Measurements from ENCODE around the gene LTO1.
"Not testable (repeated sequence)": the region's sequence is repeated elsewhere in the genome, so short reads cannot be mapped to it uniquely, and the experiment has no call there.

Gene LTO1

DNA sequence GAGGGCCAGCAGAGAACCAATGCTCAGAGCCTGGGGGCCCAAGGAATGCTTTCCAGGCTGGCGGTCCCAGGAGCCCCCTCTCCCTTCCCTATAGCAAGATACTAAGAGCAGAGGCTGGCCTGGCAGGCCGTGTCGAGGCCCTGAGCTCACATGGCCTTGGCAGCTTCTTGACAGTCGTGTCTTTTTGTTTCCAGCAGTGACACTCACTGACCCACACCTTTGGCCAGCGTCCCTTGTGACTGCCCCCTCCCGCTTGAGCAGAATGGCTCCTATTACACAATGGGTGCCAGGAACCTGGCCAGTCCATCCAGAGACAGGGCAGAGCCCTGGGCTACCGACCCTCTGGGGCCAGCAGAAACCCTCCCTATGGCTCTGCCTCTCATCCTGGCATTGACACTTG, 40.6 kb downstream of the LTO1 start:
- DNase-seq (ENCODE audit: low read depth in 2 of 2): no peak

- DNase-seq (ENCODE audit: low read depth in 2 of 2): no peak
Measured at GRCh38 chr11:69634069-69634468, 41.1 kb downstream of the LTO1 start.

DNA sequence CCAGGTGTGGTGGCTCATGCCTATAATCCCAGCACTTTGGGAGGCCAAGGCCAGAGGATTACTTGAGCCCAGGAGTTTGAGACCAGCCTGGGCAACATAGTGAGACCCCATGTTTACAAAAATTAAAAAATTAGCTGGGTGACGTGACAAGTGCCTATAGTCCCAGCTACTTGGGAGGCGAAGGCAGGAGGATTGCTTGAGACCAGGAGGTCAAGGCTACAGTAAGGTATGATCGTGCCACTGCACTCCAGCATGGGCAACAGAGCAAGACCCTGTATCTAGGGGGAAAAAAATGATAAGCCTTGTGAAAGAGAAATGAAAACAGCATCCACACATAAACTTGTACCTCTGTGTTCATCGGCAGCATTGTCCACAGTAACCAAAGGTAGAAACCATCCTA, 42.3 kb downstream of the LTO1 start:
- DNase-seq (ENCODE audit: low read depth in 2 of 2): no peak

DNA sequence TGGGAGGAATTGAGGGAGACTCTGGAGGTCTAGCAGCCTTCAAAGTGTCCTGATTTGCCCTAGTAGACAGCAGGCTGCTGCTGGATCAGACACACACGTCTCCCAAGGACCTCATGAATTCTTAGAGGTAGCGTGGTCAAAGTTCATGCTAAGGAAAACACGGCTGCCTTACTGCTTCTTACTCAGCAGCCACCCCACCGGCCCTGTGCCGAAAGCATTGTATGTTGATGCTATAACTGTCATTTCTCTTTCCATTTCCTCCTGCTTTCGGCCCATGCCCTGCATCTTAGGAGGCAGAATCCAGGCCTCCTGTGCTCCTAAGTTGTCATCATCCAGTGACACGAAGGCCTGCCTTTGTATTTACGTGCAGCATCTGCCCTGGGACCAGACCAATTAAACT, 44.7 kb downstream of the LTO1 start:
- DNase-seq (ENCODE audit: low read depth in 2 of 2): no peak

- no peak for DNase-seq (ENCODE audit: low read depth in 2 of 2)
Measured at GRCh38 chr11:69630017-69630416, 45.1 kb downstream of the LTO1 start.

DNA sequence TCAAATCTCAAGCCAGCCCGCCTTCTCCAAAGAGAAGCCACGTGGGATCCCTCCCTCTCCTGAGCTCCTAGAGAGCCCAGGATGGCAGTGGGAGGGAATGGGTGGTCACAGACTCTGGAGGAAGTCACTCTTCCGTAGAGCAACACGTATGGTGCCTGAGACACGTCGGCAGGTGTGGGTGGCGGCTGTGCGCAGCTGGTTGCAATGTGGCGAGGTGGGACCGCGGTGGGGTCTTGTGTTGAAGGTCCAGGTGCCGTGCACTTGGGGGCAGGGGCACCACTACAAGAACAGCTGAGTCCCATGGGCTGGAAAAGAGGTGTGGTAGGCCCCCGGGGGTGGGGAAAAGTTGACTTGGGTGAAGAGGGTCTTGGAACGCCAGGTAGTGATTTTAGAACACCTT, 47.6 kb downstream of the LTO1 start:
- no peak for DNase-seq (ENCODE audit: low read depth in 2 of 2)

GRCh38 chr11:69625476-69625875, 49.7 kb downstream of the LTO1 start:
- no peak for DNase-seq (ENCODE audit: low read depth in 2 of 2)

DNA sequence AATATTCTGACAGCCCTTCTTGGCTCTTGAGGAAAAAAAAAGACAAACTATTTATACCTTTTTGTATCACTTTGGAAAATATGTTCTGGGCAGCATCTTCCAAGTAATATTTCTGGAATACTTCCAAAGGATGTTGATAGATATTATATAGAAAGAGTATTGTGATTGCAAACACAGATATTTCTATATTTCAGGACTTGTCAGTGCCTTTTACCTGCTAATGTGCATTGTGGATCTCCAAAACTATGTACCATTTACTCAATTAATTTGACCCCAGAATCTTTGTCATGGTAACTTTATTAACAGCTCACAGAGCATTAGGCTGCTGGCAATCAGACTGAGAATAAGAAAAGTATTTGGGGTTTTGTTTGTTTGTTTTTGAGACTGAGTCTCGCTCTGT, 50.9 kb downstream of the LTO1 start:
- DNase-seq (ENCODE audit: low read depth in 2 of 2): no peak

DNA sequence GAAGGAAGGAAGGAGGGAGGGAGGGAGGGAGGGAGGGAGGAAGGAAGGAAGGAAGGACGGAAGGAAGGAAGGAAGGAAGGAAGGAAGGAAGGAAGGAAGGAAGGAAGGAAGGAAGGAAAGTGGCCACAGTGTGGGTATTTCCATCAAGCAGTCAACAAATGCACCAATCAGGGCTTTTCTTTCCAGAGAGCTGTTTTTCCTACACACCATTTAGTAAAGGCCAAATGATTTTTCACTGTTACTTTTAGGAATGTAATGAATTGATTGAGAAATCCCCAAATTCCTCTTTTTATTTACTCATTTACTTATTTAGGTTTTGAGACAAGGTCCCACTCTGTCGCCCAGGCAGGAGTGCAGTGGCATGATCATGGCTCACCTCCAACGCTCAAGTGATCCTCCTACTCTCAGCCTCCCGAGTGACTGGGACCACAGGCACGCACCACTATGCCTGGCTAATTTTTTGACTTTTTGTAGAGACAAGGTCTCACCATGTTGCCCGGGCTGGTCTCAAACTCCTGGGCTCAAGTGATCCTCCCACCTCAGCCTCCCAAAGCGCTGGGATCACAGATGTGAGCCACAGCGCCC, 53.0 kb downstream of the LTO1 start:
- not testable (repeated sequence) for DNase-seq (ENCODE audit: low read depth in 2 of 2)

- no peak for DNase-seq (ENCODE audit: low read depth in 2 of 2)
Measured at GRCh38 chr11:69620683-69621290, 54.4 kb downstream of the LTO1 start.

GRCh38 chr11:69618237-69618636, 56.9 kb downstream of the LTO1 start:
- DNase-seq (ENCODE audit: low read depth in 2 of 2): no peak

DNA sequence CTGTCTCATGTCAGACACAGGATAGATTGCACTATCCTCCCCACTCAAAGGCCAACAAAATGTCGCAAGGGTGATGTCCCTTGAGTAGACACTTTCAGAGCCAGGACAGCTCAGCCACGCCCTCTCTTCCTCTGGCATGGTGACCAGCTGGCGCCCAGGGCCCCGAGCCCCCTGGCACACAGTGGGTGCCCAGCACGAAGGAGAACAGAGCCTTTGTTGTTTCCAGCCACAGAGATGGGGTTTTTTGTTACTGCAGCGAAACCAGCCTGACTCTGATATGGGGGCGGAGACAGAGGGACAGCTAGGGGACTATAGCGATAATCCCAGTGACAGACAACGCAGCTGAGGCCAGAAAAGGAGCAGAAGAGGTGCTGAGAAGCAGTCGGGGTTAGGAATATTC, 57.5 kb downstream of the LTO1 start:
- no peak for DNase-seq (ENCODE audit: low read depth in 2 of 2)

- DNase-seq (ENCODE audit: low read depth in 2 of 2): no peak
Measured at GRCh38 chr11:69617220-69617619, 57.9 kb downstream of the LTO1 start.

All from stimulated activated CD8-positive, alpha-beta memory T cell treated with anti-CD3 and anti-CD28 coated beads, Interleukin-7, amount 100 ng/mL, for 4 hours (primary cell).